Smooth muscle cell (in vitro differentiated cells): Measurements from ENCODE around the gene POLK. TPM values are rescaled to one million over a fixed set of nuclear protein-coding genes. Genes with fewer than 3 reads are reported as not detected.
A peak's percentile ranks its signal among the peaks of the same experiment; 100 is the strongest.

Experiments used
- DNase-seq: peaks from one replicate; lab custom pipeline; 2025; ENCODE audit not compliant: unreplicated experiment; lab: John Stamatoyannopoulos, UW
- H2AFZ ChIP-seq: fragments of 200-600 bp; sonication (generic); 2 replicates; pipeline ENCODE4 v1.6.0; 2016; ENCODE audit warnings: antibody characterized with exemption, low read depth, mild to moderate bottlenecking
- H3F3A ChIP-seq: fragments of 200-600 bp; sonication (generic); 2 replicates; pipeline ENCODE4 v1.6.0; 2017; ENCODE audit warnings: antibody characterized with exemption, low read depth
- H3K27ac ChIP-seq: fragments of 200-600 bp; sonication (generic); 2 replicates; pipeline ENCODE4 v1.5.1; 2016; ENCODE audit warnings: low read depth, mild to moderate bottlenecking
- H3K27me3 ChIP-seq: fragments of 200-600 bp; sonication (generic); 2 replicates; pipeline ENCODE4 v1.6.1; 2016; ENCODE audit warnings: low read depth, mild to moderate bottlenecking
- H3K36me3 ChIP-seq: fragments of 200-600 bp; sonication (generic); 2 replicates; pipeline ENCODE4 v1.5.1; 2016; ENCODE audit warnings: low read depth
- H3K4me1 ChIP-seq: fragments of 200-600 bp; sonication (generic); 2 replicates; pipeline ENCODE4 v1.5.1; 2016; ENCODE audit warnings: low read depth
- H3K4me2 ChIP-seq: fragments of 200-600 bp; sonication (generic); 2 replicates; pipeline ENCODE4 v1.6.0; 2016; ENCODE audit warnings: mild to moderate bottlenecking
- H3K4me3 ChIP-seq: fragments of 200-600 bp; sonication (generic); 2 replicates; pipeline ENCODE4 v1.5.1; 2016; ENCODE audit warnings: mild to moderate bottlenecking
- H3K79me2 ChIP-seq: fragments of 200-600 bp; sonication (generic); 2 replicates; pipeline ENCODE4 v1.6.0; 2016; ENCODE audit warnings: low read depth, mild to moderate bottlenecking
- H3K9ac ChIP-seq: fragments of 200-600 bp; sonication (generic); 2 replicates; pipeline ENCODE4 v1.6.0; 2016; ENCODE audit warnings: low read depth
- H3K9me3 ChIP-seq: fragments of 200-600 bp; sonication (generic); replicated peaks from 2 replicates; pipeline ENCODE4 v1.5.1; 2016; ENCODE audit warnings: low read depth
- H4K20me1 ChIP-seq: fragments of 200-600 bp; sonication (generic); 2 replicates; pipeline ENCODE4 v1.6.0; 2016; ENCODE audit warnings: low read depth
- WGBS: methylation state at CpG from one replicate; pipeline ENCODE4 v1.1.7; 2016; ENCODE audit warnings: low lambda C conversion rate; 5-methylcytosine and 5-hydroxymethylcytosine counted together
- polyA plus RNA-seq: library from polyadenylated mRNA; unstranded; fragments of >200 nt; fragmentation: Nextera tagmentation; extraction: Ambion mirVana; gene quantifications from 2 replicates; pipeline ENCODE4 v1.2.1, GENCODE V29; 2016
- total RNA-seq: library from RNA; depleted of rRNA; stranded (reverse); fragments of >200 nt; gene quantifications from 2 replicates; pipeline ENCODE4 v1.2.3, GENCODE V29; 2014
- TF ChIP-seq, protein P1 (sequence below): fragments of 200-600 bp; sonication (generic); IDR thresholded peaks from 2 replicates; pipeline ENCODE4 v1.5.1; 2017; ENCODE audit warnings: borderline replicate concordance, mild to moderate bottlenecking, antibody characterized with exemption; ENCODE audit not compliant: insufficient read depth, poor library complexity, severe bottlenecking

Gene POLK
- total and polyA plus RNA-seq, 2 experiments from 2014 or later = 12.8 to 36.5 TPM

DNA sequence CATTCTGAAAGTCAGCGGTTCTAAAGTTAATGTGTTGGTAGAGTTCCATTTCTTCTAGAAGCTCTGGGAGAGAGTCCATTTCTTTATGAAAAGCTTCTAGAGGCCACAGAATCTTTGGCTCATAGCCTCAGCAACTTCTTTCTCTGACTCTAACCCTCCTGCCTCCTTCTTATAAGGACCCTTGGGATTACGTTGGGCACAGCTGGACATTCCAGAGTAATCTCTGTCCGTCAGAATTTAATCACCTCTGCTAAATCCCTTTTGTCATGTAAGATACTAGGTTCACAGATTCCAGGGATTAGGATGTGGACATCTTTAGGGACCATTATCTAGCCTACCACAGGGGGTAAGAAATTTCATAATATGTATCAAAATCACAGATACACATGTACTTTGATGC lies 77.0 kb downstream of the POLK start:
- H3K36me3 ChIP-seq = peaks cover 4% of the 10 kb centered on the region
- no peak overlapping the region for H3K4me2 ChIP-seq
- H3K4me3 ChIP-seq = no peak overlapping the region
- H3K79me2 ChIP-seq = no peaks in the 10 kb centered on the region
- no peak overlapping the region for H3K9ac ChIP-seq
- TF ChIP-seq, protein P1, sequence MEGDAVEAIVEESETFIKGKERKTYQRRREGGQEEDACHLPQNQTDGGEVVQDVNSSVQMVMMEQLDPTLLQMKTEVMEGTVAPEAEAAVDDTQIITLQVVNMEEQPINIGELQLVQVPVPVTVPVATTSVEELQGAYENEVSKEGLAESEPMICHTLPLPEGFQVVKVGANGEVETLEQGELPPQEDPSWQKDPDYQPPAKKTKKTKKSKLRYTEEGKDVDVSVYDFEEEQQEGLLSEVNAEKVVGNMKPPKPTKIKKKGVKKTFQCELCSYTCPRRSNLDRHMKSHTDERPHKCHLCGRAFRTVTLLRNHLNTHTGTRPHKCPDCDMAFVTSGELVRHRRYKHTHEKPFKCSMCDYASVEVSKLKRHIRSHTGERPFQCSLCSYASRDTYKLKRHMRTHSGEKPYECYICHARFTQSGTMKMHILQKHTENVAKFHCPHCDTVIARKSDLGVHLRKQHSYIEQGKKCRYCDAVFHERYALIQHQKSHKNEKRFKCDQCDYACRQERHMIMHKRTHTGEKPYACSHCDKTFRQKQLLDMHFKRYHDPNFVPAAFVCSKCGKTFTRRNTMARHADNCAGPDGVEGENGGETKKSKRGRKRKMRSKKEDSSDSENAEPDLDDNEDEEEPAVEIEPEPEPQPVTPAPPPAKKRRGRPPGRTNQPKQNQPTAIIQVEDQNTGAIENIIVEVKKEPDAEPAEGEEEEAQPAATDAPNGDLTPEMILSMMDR = no peak
- H4K20me1 ChIP-seq = no peaks in the 10 kb centered on the region
- H3K27ac ChIP-seq = no peak overlapping the region
- peaks cover 11% of the 10 kb centered on the region for H3K4me1 ChIP-seq
- 62% methylated on average over 3 of the region's 3 CpGs for WGBS
- no peaks in the 10 kb centered on the region for H3K9me3 ChIP-seq
- DNase-seq = no peak
- H3K27me3 ChIP-seq = no peaks in the 10 kb centered on the region
- no peaks in the 10 kb centered on the region for H3F3A ChIP-seq
- no peak overlapping the region for H2AFZ ChIP-seq

DNA sequence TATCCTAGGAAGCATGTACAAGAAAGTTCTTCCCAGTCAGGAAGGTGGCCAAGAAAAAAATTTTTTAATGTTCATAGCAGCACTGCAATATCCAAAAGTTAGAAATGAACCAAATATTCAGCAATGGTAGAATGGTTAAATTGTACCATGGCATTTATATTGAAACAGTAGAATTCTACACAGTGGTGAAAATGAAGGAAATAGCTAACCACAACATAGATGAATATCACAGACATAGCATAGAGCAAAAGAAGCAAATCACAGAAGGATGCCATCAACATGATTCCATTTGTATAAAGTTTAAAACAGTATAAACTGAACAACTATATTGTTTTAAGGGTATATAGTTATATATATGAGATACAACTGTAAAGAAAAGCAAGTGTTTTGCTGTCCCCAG lies 88.8 kb downstream of the POLK start:
- no peaks in the 10 kb centered on the region for H3K36me3 ChIP-seq
- no peaks in the 10 kb centered on the region for H3K79me2 ChIP-seq
- H3K4me2 ChIP-seq = no peak overlapping the region
- H3K4me1 ChIP-seq = peaks cover 3% of the 10 kb centered on the region
- H3K9ac ChIP-seq = no peak overlapping the region
- no peaks in the 10 kb centered on the region for H3K27me3 ChIP-seq
- no peak for DNase-seq
- TF ChIP-seq, protein P1 = no peak
- H4K20me1 ChIP-seq = no peaks in the 10 kb centered on the region
- no peaks in the 10 kb centered on the region for H3K9me3 ChIP-seq
- H3K4me3 ChIP-seq = no peak overlapping the region
- H2AFZ ChIP-seq = no peak overlapping the region
- H3F3A ChIP-seq = no peaks in the 10 kb centered on the region
- no peak overlapping the region for H3K27ac ChIP-seq

DNA sequence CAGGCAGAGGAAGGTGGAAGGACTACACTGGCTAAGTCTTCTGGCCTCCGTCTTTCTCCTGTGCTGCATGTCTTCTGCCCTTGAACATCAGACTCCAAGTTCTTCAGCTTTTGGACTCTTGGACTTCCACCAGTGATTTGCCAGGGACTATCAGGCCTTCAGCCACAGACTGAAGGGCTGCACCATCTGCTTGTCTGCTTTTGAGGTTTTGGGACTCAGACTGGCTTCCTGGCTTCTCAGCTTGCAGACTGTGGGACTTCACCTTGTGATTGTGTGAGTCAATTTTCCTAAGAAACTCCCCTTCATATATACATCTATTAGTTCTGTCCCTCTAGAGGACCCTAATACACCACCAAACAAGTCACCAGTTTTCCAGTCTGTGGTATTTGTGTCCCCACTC lies 89.9 kb downstream of the POLK start:
- no peaks in the 10 kb centered on the region for H3K79me2 ChIP-seq
- DNase-seq = no peak
- H4K20me1 ChIP-seq = no peaks in the 10 kb centered on the region
- no peak overlapping the region for H3K4me2 ChIP-seq
- H3K9ac ChIP-seq = peak overlapping the region; percentile 25
- H3K36me3 ChIP-seq = no peaks in the 10 kb centered on the region
- no peaks in the 10 kb centered on the region for H3F3A ChIP-seq
- TF ChIP-seq, protein P1 = no peak
- H3K27me3 ChIP-seq = no peaks in the 10 kb centered on the region
- peak overlapping the region; percentile 89 for H3K27ac ChIP-seq
- peaks cover 3% of the 10 kb centered on the region for H3K4me1 ChIP-seq
- no peak overlapping the region for H3K4me3 ChIP-seq
- WGBS = 85% methylated on average over 1 of the region's 1 CpG
- no peaks in the 10 kb centered on the region for H3K9me3 ChIP-seq
- no peak overlapping the region for H2AFZ ChIP-seq

DNA sequence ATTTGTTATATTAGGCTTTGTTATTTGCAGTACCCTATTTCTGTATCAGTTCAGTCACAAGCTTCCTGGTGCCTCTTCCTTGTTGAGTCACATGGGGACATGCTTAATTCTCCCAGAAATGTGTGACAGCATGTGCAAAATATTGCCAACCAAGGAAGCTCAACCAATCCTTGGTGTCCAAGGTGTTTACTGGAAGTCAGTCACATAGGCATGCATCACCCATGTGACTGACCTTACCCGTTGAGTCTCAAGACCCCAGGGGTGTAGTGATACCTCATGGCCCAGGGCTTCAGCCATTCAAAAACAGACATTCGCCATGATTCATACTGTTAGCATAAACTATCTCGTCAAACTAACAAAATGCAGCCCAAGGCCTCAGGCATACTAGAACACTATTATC lies 90.3 kb downstream of the POLK start:
- no peaks in the 10 kb centered on the region for H3K27me3 ChIP-seq
- H2AFZ ChIP-seq = no peak overlapping the region
- H3K4me1 ChIP-seq = peaks cover 3% of the 10 kb centered on the region
- H3K4me2 ChIP-seq = no peak overlapping the region
- TF ChIP-seq, protein P1 = no peak
- no peaks in the 10 kb centered on the region for H3K9me3 ChIP-seq
- peak overlapping the region; percentile 89 for H3K27ac ChIP-seq
- 35% methylated on average over 3 of the region's 3 CpGs for WGBS
- H3F3A ChIP-seq = no peaks in the 10 kb centered on the region
- H3K4me3 ChIP-seq = no peak overlapping the region
- peak overlapping the region; percentile 25 for H3K9ac ChIP-seq
- no peaks in the 10 kb centered on the region for H3K79me2 ChIP-seq
- H3K36me3 ChIP-seq = no peaks in the 10 kb centered on the region
- H4K20me1 ChIP-seq = no peaks in the 10 kb centered on the region
- DNase-seq = no peak
